ENCODE results near the gene TASP1.

Gene TASP1

GRCh38 chr20:13441388-13441787 lies 197.3 kb downstream of the TASP1 start:
- no peak for DNase-seq (ENCODE audit: low read depth in 3 of 3)

GRCh38 chr20:13436530-13436929 lies 202.2 kb downstream of the TASP1 start:
- no peak for DNase-seq (ENCODE audit: low read depth in 3 of 3)

GRCh38 chr20:13432126-13432525 lies 206.6 kb downstream of the TASP1 start:
- DNase-seq (ENCODE audit: low read depth in 3 of 3): no peak

- no peak for DNase-seq (ENCODE audit: low read depth in 3 of 3)
These were observed 208.3 kb downstream of the TASP1 start for GRCh38 chr20:13430346-13431002.

- no peak for DNase-seq (ENCODE audit: low read depth in 3 of 3)
These were observed 210.0 kb downstream of the TASP1 start for GRCh38 chr20:13428684-13429083.

GRCh38 chr20:13426870-13427269 lies 211.9 kb downstream of the TASP1 start:
- no peak for DNase-seq (ENCODE audit: low read depth in 3 of 3)

GRCh38 chr20:13425381-13426135 lies 213.2 kb downstream of the TASP1 start:
- DNase-seq (ENCODE audit: low read depth in 3 of 3): no peak

GRCh38 chr20:13424174-13424833 lies 214.4 kb downstream of the TASP1 start:
- DNase-seq (ENCODE audit: low read depth in 3 of 3): no peak

- DNase-seq (ENCODE audit: low read depth in 3 of 3): no peak
These were observed 215.1 kb downstream of the TASP1 start for GRCh38 chr20:13423472-13424173.

GRCh38 chr20:13422637-13423036 lies 216.1 kb downstream of the TASP1 start:
- no peak for DNase-seq (ENCODE audit: low read depth in 3 of 3)

- no peak for DNase-seq (ENCODE audit: low read depth in 3 of 3)
These were observed 218.1 kb downstream of the TASP1 start for GRCh38 chr20:13420625-13421024.

- DNase-seq (ENCODE audit: low read depth in 3 of 3): no peak
These were observed 219.3 kb downstream of the TASP1 start for GRCh38 chr20:13419477-13419876.

GRCh38 chr20:13418263-13419229 lies 220.2 kb downstream of the TASP1 start:
- DNase-seq (ENCODE audit: low read depth in 3 of 3): no peak

- DNase-seq (ENCODE audit: low read depth in 3 of 3): no peak
These were observed 222.2 kb downstream of the TASP1 start for GRCh38 chr20:13416531-13416930.

GRCh38 chr20:13412806-13413445 lies 225.8 kb downstream of the TASP1 start:
- no peak for DNase-seq (ENCODE audit: low read depth in 3 of 3)

GRCh38 chr20:13404293-13404692 lies 234.4 kb downstream of the TASP1 start:
- DNase-seq (ENCODE audit: low read depth in 3 of 3): no peak

GRCh38 chr20:13403453-13403852 lies 235.3 kb downstream of the TASP1 start:
- no peak for DNase-seq (ENCODE audit: low read depth in 3 of 3)

GRCh38 chr20:13402986-13403385 lies 235.7 kb downstream of the TASP1 start:
- DNase-seq (ENCODE audit: low read depth in 3 of 3): no peak

- no peak for DNase-seq (ENCODE audit: low read depth in 3 of 3)
These were observed 236.5 kb downstream of the TASP1 start for GRCh38 chr20:13402171-13402760.

GRCh38 chr20:13401596-13401995 lies 237.1 kb downstream of the TASP1 start:
- no peak for DNase-seq (ENCODE audit: low read depth in 3 of 3)

Measured in stimulated activated CD4-positive, alpha-beta T cell treated with anti-CD3 and anti-CD28 coated beads, TNF-alpha, amount 100 ng/mL, for 4 hours (primary cell).